Stimulated activated CD4-positive, alpha-beta T cell treated with anti-CD3 and anti-CD28 coated beads, TNF-alpha, amount 100 ng/mL, for 1 hour (primary cell): ENCODE measurements around the gene ZBTB49.

ENCODE experiments used
- DNase-seq, 3 donors: peaks; one replicate each; pipeline ENCODE4 v3.0.0-alpha.2; 2020; ENCODE audit warnings: low read depth in 3 of 3, low spot score in 1 of 3

ZBTB49 gene

DNA sequence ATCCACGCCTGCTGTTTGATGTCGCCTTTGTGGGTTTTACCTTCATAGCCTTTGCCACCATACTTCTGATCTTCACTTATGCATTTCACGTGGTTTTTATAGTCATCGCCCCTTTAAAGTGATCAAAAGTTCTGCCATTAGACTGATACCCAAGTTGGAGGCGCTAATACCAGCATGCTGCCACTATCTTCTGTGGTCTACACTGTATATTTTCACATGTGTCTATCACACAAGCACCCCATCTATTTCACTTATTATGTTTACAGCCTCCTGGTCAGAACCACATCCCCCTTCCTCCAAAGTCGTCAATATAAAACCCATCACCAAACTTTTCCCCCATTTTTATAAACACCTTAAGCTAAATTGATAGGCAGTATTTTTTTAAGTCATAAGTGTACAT lies 8.3 kb upstream of the ZBTB49 start:
- no peak for DNase-seq

DNA sequence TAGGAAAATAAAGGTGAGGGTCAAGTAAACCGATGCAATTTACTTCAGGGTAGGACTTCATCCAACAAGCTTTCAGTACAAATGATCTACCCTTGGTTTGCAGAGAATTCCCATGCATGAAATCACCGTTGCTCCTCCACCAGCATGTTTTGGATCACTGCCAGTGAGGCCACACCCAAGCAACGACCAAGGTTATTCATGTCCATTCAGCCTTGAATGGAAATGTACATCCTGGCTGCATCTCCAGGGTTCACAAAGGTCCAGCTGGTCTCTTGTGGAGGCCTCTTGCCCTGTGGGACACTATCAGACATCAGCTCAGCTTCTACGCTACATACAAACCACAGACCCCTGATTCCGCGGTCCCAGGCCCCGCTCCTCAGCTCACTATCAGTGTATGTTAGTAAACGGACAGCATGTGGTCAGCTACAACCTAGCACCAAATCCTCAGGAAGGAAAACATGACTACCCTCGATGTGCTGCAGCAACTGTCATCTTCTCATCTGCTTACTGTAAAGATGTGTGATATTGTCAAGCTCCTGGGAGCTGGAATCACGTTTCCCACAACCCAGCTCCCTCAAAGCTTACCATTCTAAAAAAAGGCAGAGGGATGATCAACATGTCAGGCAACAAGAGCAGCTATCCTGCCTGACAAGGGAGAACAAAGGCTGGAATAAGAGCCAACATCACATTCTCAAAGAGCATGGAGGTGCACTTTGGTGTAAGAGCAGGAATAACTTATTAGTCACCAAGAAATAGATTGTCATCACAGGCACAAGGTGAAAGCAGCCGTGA lies 5.0 kb upstream of the ZBTB49 start:
- no peak for DNase-seq

DNA sequence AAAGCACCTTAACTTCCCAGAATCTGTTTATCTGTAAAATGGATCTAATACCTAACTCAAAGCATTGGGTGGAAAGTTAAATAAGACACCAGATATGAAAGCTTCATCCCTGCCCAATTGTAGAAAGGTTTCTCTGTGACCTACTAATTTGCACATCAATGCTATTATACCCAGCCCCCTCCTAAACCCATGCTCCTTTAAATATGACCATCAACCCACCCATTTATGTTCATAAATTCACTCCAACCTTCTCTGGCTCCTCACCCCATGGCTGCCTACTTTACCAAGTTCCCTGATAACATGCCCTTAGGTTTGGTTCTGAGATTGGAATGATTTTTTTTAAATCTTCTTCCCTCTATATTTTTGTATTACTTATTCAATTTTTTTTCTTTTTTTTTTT lies 2.0 kb upstream of the ZBTB49 start:
- DNase-seq, result no peak

DNA sequence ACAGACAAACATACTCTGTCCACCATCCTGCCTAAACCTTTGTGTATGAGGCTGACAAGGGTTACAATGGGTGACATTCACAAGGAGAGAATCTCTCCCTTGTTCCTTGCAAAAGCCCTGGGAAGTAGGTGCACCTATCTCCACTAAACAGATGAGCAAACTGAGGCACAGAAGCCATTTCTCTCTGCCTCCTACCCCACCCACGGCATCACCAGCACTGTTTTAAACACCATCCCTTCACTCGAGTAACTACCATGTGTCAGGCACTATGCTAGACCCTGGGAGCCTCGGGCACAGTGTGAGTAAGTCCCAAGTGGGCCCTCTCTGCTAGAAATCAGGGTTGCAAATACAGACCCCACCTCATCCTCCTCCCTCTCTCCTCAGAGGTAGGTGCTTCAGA lies 996 bp upstream of the ZBTB49 start:
- no peak for DNase-seq

DNA sequence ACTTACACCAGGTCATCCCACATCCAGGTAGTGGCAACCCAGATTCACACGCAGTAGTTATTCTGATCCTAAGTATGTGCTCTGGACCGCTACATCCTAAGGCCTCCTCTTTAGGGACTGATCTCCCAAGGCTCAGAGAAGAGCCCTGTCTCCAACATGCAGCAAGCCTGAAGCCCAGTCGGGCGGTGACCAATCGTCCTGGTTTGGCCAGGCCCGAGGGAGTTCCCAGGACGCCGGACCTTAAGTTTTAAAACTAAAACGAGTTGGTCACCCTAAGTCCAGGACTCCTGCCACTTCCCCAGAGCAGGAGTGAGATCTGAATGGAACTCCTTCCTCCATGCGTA lies 482 bp upstream of the ZBTB49 start:
- DNase-seq, result no peak

DNA sequence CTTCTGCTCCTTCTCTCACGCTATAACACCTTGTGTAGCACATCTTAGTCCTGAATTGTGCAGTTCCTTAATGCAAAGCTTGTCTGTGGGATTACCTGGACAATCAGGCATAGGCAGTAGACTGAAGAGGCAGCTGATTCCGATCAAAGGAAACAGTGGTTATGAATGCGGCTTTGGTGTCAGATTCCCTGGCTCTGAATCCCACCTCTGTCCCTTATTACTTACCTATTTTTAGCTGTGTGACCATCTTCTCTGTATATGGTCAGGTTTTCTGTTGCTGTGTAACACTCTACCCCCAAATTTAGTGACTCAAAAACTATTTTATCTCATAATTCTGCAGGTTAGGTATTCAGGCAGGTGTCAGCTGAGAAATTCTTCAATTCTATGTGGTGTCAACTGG lies 3.2 kb downstream of the ZBTB49 start:
- DNase-seq, result no peak

DNA sequence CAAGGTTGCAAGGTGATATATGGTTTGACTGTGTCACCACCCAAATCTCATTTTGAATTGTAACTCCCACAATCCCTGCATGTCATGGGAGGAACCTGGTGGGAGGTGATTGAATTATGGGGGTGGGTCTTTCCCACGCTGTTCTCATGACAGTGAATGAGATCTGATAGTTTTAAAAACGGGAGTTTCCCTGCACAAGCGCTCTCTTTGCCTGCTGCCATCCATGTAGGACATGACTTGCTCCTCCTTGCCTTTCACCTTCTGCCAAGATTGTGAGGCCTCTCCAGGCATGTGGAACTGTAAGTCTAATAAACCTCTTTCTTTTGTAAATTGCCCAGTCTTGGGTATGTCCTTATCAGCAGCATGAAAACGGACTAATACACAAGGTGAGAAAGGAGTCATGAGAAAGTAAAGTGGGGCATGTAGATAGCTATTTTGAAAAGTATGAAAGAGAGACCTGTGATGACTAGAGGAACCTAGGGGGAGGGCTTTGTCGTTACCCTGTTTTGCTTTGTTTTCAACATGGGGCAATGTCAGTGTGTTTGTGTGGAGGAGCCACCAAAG lies 6.3 kb downstream of the ZBTB49 start:
- DNase-seq, result no peak

DNA sequence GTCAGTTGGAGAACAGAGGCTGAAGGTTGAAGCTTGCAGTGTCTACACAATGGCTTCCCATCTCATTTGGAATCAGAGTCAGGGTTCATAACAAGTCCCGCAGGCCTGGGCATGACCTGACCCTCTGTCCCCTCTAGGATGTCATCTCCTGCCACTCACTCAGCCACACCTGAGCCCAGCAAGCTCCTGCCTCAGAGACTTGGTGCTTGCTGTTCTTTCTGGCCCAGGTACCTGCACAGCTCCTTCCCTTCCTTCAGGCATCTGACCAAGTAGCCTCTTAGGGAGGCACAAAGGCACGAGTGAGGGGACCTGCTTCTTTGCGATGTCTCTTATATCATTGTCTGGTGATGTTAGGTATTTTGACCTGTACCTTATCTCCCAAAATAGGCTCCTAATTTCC lies 9.0 kb downstream of the ZBTB49 start:
- DNase-seq, result no peak

DNA sequence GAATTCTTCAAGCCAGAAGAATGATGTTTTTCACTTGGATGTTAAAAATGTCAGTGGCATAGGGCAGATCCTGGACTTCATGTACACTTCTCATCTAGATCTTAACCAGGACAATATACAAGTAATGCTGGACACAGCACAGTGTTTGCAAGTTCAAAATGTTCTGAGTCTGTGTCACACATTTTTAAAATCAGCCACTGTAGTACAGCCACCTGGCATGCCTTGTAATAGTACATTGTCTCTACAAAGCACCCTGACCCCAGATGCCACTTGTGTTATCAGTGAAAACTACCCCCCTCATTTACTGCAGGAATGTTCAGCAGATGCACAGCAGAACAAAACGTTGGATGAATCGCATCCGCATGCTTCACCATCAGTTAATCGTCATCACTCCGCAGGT lies 11.9 kb downstream of the ZBTB49 start:
- DNase-seq, result no peak

DNA sequence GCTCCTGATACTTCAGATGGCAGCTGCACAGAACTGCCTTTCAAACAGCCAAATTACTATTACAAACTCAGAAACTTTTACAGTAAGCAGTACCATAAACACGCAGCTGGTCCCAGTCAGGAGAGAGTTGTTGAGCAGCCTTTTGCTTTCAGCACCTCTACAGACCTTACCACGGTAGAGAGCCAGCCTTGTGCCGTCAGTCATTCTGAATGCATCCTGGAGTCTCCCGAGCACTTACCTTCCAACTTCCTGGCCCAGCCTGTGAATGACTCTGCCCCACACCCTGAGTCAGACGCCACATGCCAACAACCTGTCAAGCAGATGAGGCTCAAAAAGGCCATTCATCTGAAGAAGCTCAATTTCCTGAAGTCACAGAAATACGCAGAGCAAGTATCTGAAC lies 12.4 kb downstream of the ZBTB49 start:
- no peak for DNase-seq

DNA sequence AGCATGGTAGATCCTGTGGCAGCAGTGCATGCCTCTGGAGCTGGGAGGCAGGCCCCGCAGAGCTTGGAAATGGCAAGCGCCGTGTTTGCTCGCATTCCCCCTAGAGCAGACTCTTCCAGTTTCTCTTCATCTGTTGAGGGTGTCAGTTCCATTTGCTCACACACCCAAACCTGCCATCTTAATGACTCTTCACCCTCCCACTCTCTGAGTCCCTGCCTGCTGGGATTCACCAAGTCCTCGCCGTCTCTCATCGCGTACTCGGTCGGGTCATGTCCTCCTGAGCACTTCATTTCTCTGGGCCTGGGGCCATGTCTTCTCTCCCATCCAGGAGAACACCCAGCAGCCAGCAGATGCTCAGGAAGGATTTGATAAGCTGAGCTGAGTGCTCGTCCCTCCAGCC lies 16.9 kb downstream of the ZBTB49 start:
- no peak for DNase-seq

DNA sequence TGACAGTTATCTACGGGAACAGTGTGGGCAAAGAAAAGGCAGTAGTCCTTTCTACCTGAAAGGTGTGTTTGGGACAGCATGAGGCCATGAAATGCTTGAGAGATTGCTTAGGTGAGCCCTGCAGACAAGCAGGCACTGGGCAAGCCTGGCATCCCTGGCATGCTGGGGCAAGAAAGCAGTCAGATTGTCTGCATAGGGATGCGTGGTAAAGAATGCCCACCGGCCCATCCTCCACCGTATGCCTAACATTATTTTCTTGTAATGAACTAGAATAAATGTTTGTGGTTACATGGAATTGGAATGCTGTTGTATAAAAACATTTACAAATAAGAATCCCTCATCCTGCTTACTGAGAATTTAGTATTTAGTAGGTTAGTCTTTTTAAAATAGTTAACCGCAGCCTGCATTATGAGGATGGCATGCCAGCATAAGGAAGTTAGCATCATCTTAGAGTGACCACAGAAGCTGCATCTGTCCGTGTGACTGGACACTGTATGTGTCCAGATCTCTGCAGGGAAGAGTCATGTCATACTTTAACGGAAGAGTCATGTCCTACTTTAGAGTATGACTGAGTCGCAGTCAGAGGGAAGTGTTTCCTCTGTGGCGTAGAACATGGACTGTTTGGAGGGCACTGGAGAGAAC lies 18.9 kb downstream of the ZBTB49 start:
- no peak for DNase-seq

DNA sequence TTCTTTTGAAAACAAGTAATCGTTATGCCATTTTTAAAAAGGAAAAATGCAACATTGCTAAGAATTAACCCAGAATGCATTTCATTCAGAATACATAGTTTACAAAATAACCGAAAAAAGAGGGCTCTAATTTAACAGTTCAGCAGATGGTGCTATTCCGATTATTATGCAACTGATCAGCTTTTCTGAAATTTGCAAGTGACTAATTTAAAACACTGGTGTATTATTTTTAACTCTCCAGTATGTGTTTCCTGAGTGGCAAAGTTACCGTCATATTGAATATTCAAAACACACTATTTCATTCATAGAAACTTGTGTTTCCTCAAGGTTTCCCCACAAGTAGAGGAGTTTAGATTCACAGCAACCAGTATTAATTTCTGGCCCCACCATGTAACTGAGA lies 21.1 kb downstream of the ZBTB49 start:
- DNase-seq, result no peak

DNA sequence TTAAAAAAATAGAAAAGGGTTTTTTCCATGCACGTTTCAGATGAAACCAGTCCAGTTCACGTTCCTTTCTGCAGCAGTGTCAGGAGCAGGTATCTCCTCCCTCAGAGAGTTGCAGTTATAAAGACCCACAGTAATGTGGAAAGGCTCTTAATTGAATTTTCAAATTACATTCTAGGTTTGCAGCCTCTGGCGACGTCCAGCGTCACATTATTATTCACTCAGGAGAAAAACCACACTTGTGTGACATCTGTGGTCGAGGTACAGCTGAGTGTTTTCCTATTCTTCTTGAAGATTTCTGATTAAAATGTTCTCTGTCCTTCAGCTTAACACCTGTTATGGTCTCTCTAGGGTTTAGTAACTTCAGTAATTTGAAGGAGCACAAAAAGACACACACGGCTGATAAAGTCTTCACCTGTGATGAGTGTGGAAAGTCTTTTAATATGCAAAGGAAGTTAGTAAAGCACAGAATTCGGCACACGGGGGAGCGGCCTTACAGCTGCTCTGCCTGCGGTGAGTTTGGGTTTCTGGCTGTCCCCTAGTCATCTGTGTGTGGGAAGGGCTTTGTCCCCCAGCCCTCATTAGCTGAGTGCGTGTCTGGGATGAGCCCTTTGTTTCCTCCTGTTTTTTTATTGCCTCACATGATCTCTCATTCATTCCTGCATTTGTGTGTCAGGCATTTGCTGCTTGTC lies 25.6 kb downstream of the ZBTB49 start:
- DNase-seq, result no peak

DNA sequence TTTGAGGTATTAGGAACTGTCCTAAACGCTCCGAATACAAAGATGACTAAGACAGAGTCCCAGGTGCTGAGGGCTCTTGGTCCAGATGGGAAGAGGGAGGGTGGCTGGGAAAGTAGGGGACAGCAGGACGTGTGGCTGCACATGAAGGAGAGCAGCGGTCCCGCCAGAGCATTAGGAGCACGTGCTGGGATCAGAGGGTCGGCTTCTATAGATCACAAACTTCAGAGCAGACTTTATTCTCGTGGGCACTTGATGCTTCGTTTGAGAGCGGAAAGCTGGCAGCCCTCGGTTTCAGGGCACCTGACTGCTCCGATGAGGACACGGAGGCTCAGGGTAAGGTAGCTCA lies 26.1 kb downstream of the ZBTB49 start:
- no peak for DNase-seq

DNA sequence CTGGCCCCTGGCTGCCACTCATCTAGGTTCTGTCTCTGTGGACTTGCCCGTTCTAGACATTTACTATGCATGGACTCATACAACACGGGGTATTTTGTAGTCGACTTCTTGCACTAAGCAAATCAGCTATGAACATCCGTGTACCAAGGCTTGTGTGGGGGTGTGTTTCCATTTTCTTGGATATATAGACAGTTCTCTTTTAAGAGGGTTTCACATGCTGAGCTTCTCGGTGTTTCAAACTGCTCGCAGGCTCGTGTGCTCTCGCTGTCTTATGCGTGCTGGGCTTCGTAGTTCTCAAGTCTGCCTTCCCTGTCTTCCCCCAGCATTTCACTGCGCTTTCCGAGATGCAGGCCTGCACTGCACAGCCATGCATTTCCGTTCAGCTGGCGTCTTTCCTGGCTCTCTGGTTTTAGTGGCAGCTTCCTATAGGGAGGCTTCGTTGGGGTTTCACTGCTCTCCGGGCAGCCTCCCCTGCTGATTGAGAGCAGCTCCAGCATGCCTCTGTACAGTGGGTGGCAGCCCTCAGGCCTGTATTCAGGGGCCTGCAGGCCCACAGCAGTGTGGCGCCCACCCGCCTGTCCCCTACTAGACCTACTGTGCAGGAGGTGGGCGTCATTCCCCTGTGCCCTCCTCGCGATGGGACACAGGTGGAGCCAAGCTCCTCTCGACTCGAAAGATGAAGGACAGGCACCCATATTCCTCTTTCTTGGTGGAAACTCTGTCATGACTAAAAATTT lies 27.6 kb downstream of the ZBTB49 start:
- DNase-seq, result no peak

DNA sequence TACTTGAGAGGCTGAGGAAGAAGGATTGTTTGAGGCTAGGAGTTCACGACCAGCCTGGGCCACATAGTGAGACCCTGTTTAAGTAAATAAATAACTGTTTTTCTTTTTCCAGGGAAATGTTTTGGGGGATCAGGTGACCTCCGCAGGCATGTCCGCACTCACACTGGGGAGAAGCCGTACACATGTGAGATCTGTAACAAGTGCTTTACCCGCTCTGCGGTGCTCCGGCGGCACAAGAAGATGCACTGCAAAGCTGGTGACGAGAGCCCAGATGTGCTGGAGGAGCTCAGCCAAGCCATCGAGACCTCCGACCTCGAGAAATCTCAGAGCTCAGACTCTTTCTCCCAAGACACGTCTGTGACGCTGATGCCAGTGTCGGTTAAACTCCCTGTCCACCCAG lies 30.5 kb downstream of the ZBTB49 start:
- no peak for DNase-seq

DNA sequence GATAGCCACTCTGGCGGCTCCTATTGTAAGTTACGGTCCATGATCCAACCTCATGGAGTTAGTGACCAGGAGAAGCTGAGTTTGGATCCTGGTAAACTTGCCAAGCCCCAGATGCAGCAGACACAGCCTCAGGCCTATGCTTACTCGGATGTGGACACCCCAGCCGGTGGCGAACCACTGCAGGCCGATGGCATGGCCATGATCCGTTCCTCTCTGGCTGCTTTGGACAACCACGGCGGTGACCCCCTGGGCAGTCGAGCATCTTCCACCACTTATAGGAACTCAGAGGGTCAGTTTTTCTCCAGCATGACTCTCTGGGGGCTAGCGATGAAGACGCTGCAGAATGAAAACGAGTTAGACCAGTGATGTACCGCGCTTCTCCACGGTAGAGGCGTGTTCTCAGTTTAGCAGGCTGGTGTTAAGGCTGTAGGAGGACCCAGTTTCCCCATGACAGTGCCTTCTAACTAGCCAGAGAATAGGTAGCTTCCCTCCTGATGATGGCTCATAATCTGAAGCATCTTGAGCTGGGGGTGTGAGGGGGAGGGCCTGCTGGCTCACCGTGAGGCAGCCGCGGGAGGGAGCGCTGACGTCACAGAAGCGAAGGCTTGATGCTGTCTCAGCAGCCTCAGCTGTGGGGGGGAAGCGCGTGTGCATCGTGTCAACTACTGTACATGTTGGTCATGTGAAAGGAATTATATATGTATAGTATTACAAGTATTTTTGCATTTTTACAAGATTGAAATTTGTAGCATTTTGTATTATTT lies 31.1 kb downstream of the ZBTB49 start:
- no peak for DNase-seq

DNA sequence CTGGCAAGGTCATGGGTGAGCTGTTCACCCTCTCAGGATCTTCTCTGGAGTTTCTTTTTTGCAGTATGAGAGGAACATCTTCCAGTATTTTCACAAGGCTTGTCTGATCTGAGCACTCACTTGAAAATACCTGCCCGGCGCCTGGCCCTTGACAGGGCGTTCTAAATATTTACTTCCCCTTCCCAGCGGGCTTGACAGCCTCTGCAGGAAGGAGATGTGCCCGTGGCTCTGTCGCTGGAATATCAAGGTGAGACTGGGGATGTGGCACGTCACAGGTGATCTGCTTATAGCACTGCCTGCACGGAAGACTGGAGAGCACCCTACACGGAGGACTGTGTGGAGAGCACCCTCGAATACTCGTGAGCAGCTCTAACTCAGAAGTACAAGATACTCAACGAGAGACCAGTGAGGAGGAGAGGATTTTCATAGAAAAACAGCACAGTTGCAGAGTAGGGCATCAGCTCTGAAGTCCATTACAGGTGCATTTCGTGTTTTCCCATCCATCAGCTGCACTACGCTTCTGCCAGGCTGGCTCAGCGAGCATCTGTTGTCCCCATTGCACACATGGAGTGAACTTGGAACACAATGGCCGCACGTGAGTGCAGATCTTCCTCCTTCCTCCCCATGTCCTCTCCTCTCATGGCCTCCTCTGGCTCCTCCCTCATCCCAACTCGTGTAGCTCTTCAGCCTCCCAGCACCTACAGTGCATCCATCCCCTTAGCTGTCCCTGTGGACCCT lies 32.1 kb downstream of the ZBTB49 start:
- DNase-seq, result no peak
